Activated CD4-positive, alpha-beta T cell treated with anti-CD3 and anti-CD28 coated beads, Interleukin-2, amount 50 U/mL, for 48 hours (primary cell): ENCODE results near the gene MDM4.
A peak's percentile ranks its signal among the peaks of the same experiment; 100 is the strongest.
"Not testable (repeated sequence)": the region's sequence is repeated elsewhere in the genome, so short reads cannot be mapped to it uniquely, and the experiment has no call there.

Experiments used
- DNase-seq, 2 experiments: peaks; one replicate each; pipeline ENCODE4 v3.0.0-alpha.2; 2020

Gene MDM4

GRCh38 chr1:204563780-204564179 lies 47.6 kb downstream of the MDM4 start:
- DNase-seq: no peak

DNA sequence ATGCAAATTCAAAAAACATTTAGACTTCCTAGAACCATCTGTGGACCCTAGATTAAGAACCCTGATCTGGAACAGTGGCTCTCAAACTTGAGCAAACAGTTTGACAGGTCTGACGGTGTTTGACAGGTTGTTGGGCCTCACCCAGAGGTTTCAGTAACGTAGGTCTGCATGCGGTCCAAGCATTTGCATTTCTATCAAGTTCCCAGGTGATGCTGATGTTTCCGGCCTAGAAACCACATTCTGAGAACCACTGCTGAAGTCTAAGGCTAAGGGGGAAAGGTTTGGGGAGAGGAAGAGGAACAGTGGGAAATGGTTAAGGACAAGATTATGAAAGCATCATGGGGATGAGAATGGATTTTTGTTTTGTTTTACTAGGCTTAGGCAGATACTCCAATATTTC lies 48.6 kb downstream of the MDM4 start:
- peak in 1 of 2 experiments; percentile 24 for DNase-seq

GRCh38 chr1:204565617-204566582 lies 49.7 kb downstream of the MDM4 start:
- DNase-seq: peak; percentile 31 to 53

DNA sequence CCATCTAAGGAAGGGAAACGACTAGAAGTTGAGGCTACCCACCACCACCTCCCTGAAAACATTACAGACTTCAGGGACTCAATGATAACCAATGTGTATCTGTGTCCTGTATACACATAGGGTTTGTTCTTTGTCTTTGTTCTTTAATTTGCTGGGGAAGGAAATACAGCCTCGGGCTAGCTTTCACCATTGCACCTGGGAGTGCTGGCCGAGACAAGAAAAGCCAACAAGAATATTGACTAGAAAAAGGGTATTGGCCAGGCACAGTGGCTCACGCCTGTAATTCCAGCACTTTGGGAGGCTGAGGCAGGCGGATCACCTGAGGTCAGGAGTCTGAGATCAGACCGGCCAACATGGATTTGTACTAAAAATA lies 50.4 kb downstream of the MDM4 start:
- DNase-seq: no peak

- DNase-seq: no peak
Observed at GRCh38 chr1:204567071-204567470, 50.9 kb downstream of the MDM4 start.

DNA sequence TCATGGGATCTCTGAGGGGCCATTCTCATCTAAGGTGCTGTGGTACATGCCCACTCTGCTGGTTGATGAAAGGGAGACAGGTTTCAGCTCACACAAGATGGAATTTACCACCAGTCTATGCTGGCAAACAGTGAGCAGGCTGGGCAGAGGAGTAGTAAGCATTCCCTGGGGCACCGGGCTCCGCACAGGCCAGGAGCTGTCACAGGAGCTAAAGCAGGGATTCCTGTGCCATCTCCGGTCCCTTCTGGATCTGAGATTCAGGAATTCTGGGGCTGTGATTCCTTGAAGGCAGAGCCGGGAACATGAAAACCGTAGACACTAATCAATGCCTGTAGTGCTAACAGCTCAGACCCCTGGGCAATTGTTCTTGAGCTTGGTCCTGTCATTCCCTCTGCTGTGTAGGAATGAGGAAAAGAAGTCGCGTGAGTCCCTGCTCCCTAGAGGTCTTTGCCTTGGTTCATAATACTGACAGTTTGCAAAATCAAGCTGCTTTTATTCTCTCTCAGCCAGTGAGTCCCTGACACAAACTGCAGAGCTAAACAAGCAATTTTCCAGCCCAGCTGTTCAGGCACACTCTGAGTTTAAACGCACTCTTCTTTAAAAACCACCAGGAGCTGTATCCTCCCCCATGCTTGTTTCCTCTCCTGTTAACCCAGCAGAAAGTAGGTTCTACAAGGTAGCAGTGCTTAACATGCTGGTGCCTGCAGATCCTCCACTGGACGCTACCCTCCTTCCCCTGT lies 52.5 kb downstream of the MDM4 start:
- no peak for DNase-seq

DNA sequence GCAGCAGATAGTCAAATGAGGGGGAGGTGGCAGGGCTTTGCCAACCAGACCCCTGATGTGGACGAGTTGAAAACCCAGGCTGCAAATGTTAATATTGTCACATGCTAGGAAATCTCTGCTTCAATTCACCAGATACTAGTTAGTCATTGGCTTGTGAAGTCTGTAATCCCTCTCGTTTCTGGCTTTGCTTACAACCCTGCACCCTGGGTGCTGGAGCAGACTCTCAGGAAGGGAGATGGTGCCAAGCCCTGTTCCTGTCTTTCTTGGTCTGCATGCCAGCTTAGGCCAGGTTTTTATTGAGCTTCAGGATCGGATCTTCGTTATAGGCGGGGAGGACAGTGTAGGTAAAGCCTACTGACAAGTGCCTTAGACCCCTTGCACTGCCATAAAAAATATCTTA lies 53.3 kb downstream of the MDM4 start:
- DNase-seq: no peak

- DNase-seq: not testable (repeated sequence)
Observed at GRCh38 chr1:204570021-204570420, 53.8 kb downstream of the MDM4 start.

DNA sequence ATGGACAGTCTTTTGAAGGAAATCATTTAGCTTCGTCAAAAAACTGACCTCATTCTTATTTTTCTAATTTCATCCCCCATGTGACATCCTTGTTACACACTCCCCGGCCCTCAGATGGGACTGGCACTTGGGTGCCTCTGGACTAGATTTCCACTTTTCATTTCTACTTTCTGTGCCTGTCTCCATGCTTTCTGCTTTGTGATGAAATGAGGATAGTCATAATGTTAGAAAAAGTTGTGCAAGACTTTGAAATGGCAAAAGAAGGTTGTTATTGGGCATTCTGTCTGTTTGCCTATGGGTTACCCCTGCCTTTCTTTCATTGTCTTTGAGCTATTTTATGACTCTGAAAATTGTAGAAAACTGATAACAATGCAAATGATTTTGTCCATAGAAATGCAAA lies 54.9 kb downstream of the MDM4 start:
- DNase-seq: no peak

DNA sequence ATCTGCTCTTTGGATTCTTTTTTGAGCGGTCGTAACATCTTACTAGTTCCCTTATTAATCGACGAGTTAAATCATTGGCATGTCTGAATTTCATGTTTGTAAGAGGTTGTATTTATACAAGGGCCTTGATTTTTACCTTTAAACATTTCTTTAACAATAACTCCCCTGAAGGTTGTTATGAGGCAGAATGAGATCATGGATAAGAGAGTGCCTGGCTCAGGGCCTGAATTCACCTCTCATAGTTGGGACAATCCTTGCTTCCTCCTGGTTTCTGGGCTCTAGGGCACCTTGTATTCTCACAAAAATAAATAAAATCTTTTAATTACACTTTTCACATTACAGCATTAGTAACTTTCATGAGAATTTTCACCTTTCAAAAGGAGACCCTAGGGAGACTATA lies 55.4 kb downstream of the MDM4 start:
- DNase-seq: no peak

GRCh38 chr1:204572923-204573922 lies 57.0 kb downstream of the MDM4 start:
- no peak for DNase-seq

DNA sequence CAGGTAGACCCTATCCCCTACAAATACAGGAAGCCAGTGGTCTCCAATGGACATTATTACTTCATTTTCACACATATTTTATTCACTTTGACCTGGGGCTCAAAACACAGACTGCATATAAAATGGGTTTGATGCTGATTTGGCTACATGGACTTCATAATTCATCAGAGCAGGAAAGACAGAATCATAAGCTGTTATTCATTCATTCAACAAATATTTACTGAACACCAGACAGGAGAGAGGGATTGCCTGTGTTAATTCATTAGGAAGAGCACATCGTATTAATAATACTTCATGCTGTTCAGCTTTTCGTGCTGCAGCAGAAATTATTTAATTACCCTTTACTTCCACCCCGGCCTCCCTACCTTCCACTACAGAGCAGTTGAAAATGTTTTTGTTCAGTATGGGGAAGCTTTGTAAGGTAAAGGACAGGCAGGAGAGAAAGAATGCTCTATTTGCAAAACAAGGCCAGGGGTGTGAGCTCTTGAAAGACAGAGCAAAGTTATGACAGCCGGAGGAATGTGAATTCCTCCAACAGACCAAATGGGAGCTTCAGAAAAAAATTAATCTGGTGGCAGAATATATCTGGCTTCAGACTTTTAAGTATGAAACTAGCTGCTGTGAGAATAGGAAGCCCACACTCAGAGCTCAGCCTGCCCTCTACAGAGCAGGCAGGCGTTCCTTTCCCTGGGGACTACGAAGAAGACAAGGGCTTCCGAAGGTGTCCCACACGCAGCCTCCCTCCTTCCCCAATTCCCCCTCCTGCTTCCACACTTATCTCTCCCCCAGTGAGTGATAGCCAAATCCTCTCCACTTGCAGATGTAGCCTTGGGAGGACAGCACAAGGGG lies 58.0 kb downstream of the MDM4 start:
- no peak for DNase-seq

DNA sequence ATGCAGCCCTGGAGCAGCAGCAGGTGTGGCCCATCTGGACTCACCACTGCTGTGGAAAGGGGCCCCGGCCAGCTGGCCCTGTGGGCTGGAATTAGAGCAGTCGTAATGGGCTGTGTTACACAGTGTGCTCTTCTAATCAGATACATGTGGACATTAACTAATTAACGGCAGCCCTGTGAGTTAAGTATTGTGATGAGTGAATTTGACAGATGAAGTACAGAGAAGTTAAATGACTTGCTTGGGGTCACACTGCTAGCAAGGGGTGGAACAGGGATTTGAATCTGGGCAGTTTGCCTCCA lies 58.6 kb downstream of the MDM4 start:
- DNase-seq: no peak

DNA sequence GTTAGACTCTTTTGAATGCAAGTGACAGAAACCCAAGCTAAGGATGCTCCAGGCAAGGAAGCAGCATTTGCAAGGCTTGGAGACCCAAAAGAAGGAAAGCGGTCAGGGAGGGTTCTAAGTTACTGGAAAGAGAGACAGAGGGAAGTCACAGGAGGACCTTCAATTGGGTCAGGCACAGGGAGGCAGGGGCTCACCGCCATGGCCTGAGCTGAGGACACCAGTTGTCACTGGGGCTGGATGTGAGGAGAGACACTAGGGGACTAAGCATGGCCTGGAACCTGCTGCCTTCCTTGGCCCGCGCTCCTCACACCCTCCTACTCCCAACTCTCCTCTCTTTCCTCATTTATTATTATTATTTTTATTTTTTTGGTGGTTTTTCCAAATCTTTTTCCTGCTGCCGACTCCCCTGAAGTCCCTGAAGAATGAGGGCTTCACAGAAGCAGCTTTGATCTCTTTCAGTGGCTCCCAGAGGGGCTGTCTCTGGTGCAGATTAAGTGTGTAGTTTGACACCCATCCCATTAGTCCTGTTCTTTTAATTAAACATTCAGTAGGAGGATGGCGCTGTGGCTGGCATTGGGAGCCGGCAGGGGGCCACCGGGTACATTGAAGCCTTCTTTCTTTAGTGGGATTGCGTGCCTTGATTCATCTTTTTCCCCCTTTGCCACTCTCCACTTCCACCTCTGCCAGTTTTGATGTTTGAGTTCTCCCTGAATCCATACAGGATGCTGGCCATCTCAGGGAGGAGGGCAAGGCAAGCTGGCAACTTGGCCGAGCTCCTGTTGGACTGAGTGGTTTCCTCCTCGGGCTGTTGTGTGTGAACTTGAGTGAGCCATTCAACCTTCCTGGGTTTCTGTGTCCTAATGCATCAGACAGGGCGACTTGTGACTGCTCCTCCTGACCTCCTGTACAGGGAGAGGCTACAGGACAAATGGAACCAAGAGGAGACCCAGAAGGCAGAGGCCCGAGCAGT lies 59.3 kb downstream of the MDM4 start:
- no peak for DNase-seq

DNA sequence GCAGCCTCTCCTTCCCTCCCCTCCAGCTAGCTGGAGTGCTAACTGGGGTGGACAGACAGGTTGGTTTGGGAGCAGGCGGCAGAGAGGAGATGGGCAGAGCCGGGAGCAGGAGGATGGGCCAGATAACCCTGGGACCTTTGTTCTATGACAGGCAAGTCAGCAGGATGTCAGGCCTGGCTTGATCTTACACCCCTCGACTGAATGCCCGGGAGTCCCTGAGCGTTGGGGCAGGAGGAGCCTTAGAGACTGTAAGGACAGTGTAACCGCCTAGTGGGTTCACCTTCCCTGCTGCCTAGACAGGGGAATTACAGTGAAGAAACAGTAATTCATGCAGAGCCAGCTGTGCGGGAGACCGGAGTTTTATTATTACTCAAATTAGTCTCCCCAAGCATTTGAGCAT lies 60.2 kb downstream of the MDM4 start:
- DNase-seq: no peak

GRCh38 chr1:204577794-204578478 lies 61.7 kb downstream of the MDM4 start:
- DNase-seq: no peak

DNA sequence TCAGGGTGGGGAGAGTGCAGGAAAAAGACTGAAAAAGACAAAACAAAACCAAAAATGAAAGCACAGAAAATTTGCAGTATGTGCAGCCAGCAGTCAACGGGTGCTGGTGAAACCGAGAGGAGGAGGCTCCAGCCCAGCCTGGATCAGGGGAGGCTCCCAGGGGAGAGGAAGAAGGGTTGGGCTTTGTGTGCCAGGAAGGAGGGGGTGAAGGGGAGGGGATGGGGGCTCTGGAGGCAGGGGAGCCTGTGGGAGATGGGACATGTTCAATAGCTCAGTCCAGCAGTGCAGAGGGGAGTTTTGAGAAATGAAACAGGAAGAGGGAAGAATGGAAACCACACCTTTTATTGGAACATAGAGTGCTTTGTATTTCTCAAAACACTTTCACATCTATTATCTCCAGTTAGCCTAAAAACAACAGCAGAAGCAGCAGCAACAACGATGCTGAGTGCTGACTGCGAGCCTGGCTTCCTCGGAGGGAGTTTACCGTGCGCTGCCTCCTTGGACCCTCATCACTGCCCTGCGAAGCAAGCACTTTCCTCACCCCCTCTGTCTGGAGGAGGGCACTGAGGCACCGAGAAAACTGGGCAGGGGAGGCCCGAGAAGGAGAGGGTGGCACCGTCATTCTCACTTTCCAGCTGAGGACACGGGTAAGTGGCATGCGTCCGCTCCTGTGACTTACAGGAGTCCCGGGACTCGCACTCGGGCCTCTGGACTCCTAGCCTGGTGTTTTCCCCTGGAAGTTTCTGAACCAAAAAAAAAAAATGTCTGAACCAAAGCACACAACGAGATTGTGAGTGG lies 62.9 kb downstream of the MDM4 start:
- peak; percentile 38 to 41 for DNase-seq

DNA sequence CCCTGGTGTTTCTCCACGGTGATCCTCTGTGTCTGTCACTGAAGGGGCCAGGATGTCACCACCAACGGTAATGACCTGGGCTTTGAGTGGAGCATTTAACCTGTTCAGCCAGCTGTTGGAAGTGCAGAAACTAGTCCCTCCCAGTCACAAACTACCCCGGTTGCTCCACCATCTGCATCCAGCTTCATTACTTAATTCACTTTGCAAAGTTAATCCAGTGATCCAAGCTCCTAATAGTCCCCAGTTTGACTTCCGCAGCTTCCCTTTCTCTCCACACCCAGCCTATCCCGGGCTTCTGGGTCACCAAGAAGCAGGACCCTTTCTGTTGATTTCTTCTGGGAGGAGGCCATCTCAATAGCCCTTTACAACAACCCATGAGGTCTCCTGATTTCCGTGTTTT lies 63.5 kb downstream of the MDM4 start:
- DNase-seq: no peak

- DNase-seq: no peak
Observed at GRCh38 chr1:204580862-204581261, 64.7 kb downstream of the MDM4 start.
